ENCODE data around the gene SNTG2.
"Not testable (repeated sequence)": the region's sequence is repeated elsewhere in the genome, so short reads cannot be mapped to it uniquely, and the experiment has no call there.

Gene SNTG2

GRCh38 chr2:1405124-1405523 is 454.5 kb downstream of the SNTG2 start:
- no peak for TF ChIP-seq ZFX (IDR thresholded peaks at IDR 0.05; ENCODE audit: borderline replicate concordance)
- no peak for TF ChIP-seq CTCF (IDR thresholded peaks at IDR 0.05)
- no peak overlapping the region for H3K27ac ChIP-seq

GRCh38 chr2:1405967-1406366 is 455.3 kb downstream of the SNTG2 start:
- TF ChIP-seq ZFX (IDR thresholded peaks at IDR 0.05; ENCODE audit: borderline replicate concordance) (no peak), CTCF (IDR thresholded peaks at IDR 0.05) (no peak)
- H3K27ac ChIP-seq, result no peak overlapping the region

GRCh38 chr2:1406434-1406833 is 455.8 kb downstream of the SNTG2 start:
- no peak overlapping the region for H3K27ac ChIP-seq

GRCh38 chr2:1407950-1408675 is 457.5 kb downstream of the SNTG2 start:
- no peak for TF ChIP-seq ZFX (IDR thresholded peaks at IDR 0.05; ENCODE audit: borderline replicate concordance)
- TF ChIP-seq CTCF (IDR thresholded peaks at IDR 0.05), result no peak
- no peak overlapping the region for H3K27ac ChIP-seq

More at GRCh38 chr2:1406434-1406833, 455.8 kb downstream of the SNTG2 start:
- TF ChIP-seq ZFX (IDR thresholded peaks at IDR 0.05; ENCODE audit: borderline replicate concordance) (no peak), CTCF (IDR thresholded peaks at IDR 0.05) (no peak)

- H3K27ac ChIP-seq, result no peak within 1 kb of the TSS
- TF ChIP-seq ZFX (IDR thresholded peaks at IDR 0.05; ENCODE audit: borderline replicate concordance), result no peak
- no peak for TF ChIP-seq CTCF (IDR thresholded peaks at IDR 0.05)
Observed at GRCh38 chr2:1413156-1413710, 462.6 kb downstream of the SNTG2 start, which contains the start of gene TPO. Gene TPO (plus strand): TSS chr2:1413463. CDS start chr2:1414409, 946 bp downstream.

- H3K27ac ChIP-seq, result no peak overlapping the region
- TF ChIP-seq CTCF (IDR thresholded peaks at IDR 0.05), result no peak
Observed at GRCh38 chr2:1414121-1414520, 463.5 kb downstream of the SNTG2 start.

- H3K27ac ChIP-seq, result not testable (repeated sequence)
Observed at GRCh38 chr2:1414901-1415300, 464.3 kb downstream of the SNTG2 start.

Data from 22Rv1 (cell line).